Measurements from ENCODE around the gene MTM1. TPM values are rescaled to one million over a fixed set of nuclear protein-coding genes. Genes with fewer than 3 reads are reported as not detected.

MTM1 gene
- total RNA-seq, 4 donors from 2014 or later = 13.9 to 21.1 (median 16.2) TPM

DNA sequence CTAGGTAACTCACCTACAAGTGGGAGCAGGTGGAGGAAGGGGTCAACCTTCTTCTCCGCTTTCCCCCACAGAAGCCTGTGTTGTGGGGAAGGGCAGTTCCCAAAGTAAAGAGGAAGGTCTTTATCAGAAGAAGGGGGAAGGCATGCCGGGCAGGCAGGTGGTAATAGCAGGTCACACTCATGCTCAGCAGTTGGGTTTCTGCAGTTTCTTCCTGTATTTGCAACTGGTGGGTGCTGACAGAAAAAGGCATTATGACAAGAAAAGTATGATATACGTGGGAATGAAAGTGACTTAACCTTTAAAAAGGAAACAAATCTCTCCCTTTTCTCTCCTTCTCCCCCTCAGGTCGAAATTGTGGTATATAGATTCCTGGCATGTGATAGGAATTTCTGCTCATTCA, 128.4 kb downstream of the MTM1 start:
- TF ChIP-seq, protein P1, sequence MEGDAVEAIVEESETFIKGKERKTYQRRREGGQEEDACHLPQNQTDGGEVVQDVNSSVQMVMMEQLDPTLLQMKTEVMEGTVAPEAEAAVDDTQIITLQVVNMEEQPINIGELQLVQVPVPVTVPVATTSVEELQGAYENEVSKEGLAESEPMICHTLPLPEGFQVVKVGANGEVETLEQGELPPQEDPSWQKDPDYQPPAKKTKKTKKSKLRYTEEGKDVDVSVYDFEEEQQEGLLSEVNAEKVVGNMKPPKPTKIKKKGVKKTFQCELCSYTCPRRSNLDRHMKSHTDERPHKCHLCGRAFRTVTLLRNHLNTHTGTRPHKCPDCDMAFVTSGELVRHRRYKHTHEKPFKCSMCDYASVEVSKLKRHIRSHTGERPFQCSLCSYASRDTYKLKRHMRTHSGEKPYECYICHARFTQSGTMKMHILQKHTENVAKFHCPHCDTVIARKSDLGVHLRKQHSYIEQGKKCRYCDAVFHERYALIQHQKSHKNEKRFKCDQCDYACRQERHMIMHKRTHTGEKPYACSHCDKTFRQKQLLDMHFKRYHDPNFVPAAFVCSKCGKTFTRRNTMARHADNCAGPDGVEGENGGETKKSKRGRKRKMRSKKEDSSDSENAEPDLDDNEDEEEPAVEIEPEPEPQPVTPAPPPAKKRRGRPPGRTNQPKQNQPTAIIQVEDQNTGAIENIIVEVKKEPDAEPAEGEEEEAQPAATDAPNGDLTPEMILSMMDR (IDR thresholded peaks at IDR 0.05; ENCODE audit: low read depth) = no peak

DNA sequence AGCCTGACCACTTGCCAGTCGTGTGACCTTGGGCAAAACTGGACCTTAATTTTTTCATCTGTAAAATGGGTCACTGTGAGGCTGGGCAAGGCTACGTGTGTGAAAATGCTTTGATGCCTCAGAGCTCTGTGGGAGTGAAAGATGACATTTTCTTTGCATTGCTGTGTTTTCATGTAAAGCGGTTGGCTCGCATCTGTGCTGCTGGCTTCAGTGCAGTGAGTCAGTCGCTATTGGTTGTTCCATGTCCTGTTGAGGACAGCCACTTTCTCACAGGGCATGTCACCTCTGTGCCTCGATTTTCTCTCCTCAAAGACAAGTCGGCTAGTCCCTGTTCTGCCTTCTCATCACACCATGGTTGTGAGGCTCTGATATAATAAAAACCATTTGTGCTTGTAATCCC, 129.2 kb downstream of the MTM1 start:
- TF ChIP-seq, protein P1 (IDR thresholded peaks at IDR 0.05; ENCODE audit: low read depth) = no peak

DNA sequence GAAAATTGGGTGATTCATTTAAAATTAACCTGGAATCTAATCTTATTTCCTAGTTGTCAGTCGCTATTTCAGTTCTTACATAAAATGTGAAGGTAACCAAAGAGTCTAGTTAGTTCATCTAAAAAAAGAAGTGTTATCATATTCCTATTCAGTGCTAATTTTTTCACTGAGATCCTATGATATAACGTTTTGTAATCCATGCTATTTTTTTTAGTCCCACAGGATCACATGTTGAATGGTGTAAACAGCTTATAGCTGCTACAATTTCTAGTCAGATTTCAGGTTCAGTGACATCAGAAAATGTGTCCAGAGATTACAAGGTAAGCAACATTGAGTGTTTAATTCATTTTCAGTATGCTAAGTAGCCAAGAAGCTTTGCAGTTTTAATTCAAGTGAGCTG, 130.6 kb downstream of the MTM1 start:
- TF ChIP-seq, protein P1 (IDR thresholded peaks at IDR 0.05; ENCODE audit: low read depth) = no peak

DNA sequence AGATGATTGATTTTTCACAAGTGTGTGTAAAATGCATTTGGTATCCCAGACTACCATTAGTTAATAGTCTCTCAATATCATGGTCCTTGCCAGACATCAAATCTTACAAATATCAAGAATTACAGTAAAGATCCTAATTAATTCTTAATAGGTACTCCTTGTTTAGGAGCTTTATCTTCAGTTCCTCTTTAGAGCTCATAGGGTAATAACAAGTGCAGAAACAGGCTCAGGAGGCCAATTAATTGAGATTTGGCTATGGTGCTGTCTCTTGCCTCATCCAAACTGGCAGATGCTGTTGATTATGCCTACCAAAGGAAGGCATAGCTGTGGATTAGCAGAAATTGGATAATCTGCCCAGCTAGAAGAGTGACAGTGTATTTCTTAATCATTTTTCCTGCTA, 131.7 kb downstream of the MTM1 start:
- TF ChIP-seq, protein P1 (IDR thresholded peaks at IDR 0.05; ENCODE audit: low read depth) = no peak

DNA sequence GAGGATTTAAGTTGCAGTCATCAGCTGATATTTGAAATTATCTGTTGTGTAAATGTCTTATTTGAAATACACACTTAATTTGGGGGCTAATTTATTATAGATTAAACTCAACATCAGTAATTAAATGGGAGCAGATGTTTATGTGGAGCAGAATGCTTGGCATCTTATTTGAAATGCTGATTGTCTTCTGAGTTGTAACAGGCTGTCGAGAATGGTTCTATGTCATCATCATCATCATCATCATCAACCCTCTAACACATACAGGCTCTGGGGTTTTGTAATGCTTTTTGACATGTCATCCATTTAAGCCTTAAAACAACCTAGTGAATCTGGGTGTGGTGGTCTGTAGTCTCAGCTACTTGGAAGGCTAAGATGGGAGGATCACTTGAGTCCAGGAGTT, 133.0 kb downstream of the MTM1 start:
- TF ChIP-seq, protein P1 (IDR thresholded peaks at IDR 0.05; ENCODE audit: low read depth) = no peak

DNA sequence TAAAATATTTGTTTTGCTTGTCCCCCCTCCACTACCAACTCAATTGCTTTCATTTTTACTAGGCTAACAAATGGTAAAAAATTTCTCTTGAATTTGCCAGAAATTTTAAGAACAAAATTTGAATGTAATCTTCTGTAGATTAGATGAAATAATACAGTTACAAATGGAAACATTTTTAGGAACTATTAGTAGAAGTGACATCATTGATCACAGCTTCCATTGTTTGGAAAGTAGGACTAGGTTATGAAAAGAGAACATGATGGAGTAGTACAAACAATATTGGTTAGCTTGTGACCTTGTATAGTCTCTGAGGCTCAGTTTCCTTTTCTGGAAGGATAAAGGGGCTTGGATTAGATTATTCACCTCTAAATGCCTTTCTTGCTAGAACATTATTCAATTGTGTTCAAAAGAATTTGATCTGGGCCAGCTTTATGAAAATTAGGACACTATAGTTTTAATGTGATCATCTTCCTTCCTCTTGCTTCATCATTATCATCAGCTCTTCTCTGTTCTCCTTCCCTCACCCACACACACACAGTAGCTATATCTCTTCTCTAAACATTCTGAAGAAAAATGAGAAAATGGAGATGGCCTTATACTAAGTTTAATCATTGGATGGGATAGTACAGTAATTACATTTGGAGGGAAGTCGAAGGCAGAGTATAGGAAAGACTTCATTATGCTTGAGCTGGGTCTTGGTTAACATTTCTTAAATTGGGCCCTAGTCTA, 134.7 kb downstream of the MTM1 start:
- TF ChIP-seq, protein P1 (IDR thresholded peaks at IDR 0.05; ENCODE audit: low read depth) = no peak

DNA sequence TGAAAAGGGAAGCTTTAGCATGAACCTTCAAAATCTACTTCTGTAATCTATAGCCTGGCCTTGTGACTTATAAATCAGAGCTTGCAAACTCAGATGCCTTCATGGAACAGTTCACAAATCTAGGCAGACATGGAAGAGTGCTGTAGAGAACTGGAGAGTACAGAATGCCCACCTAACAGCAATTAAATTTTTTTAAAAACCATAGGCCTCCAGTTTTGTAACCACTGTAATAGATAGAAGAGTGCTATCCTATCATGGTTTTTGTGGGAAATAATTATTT, 135.2 kb downstream of the MTM1 start:
- TF ChIP-seq, protein P1 (IDR thresholded peaks at IDR 0.05; ENCODE audit: low read depth) = no peak

Data from subcutaneous adipose tissue (tissue), 4 donors.